Embryonic facial prominence (tissue), 1 donor: ENCODE data around the gene YIPF1.
"Not testable (repeated sequence)": the region's sequence is repeated elsewhere in the genome, so short reads cannot be mapped to it uniquely, and the experiment has no call there.

Experiments
- DNase-seq: peaks from one replicate; pipeline ENCODE4 v3.0.0-alpha.2; 2016; ENCODE audit errors: extremely low spot score

YIPF1 gene

GRCh38 chr1:53837924-53838653 lies 51.5 kb downstream of the YIPF1 start, which contains the start of gene NDC1:
Gene NDC1 (minus strand): TSS chr1:53838296. CDS start chr1:53838261, 35 bp downstream.
- peak; percentile 95 for DNase-seq

GRCh38 chr1:53837646-53837923 lies 52.0 kb downstream of the YIPF1 start:
- no peak for DNase-seq

GRCh38 chr1:53835491-53835890 lies 54.1 kb downstream of the YIPF1 start:
- no peak for DNase-seq

GRCh38 chr1:53834776-53835175 lies 54.8 kb downstream of the YIPF1 start:
- no peak for DNase-seq

GRCh38 chr1:53833393-53833792 lies 56.2 kb downstream of the YIPF1 start:
- no peak for DNase-seq

- DNase-seq: no peak
Measured at GRCh38 chr1:53826367-53826766, 63.2 kb downstream of the YIPF1 start.

- no peak for DNase-seq
Measured at GRCh38 chr1:53825306-53825705, 64.3 kb downstream of the YIPF1 start.

- no peak for DNase-seq
Measured at GRCh38 chr1:53822931-53823330, 66.7 kb downstream of the YIPF1 start.

GRCh38 chr1:53821380-53821779 lies 68.2 kb downstream of the YIPF1 start:
- DNase-seq: no peak

- no peak for DNase-seq
Measured at GRCh38 chr1:53819387-53819786, 70.2 kb downstream of the YIPF1 start.

- not testable (repeated sequence) for DNase-seq
Measured at GRCh38 chr1:53816584-53816983, 73.0 kb downstream of the YIPF1 start.

GRCh38 chr1:53815484-53815883 lies 74.1 kb downstream of the YIPF1 start:
- not testable (repeated sequence) for DNase-seq

GRCh38 chr1:53811414-53811851 lies 78.2 kb downstream of the YIPF1 start:
- DNase-seq: no peak

GRCh38 chr1:53810497-53810896 lies 79.1 kb downstream of the YIPF1 start:
- DNase-seq: no peak

GRCh38 chr1:53810007-53810406 lies 79.6 kb downstream of the YIPF1 start:
- no peak for DNase-seq

- DNase-seq: no peak
Measured at GRCh38 chr1:53807916-53808315, 81.7 kb downstream of the YIPF1 start.

GRCh38 chr1:53804791-53805505 lies 84.6 kb downstream of the YIPF1 start:
- DNase-seq: no peak

- DNase-seq: no peak
Measured at GRCh38 chr1:53804181-53804580, 85.4 kb downstream of the YIPF1 start.
